Vagina (tissue), 2 donors: ENCODE data around the gene NOP9. TPM values are rescaled to one million over a fixed set of nuclear protein-coding genes. Genes with fewer than 3 reads are reported as not detected.
A peak's percentile ranks its signal among the peaks of the same experiment; 100 is the strongest.

Experiments
- DNase-seq, 2 donors: peaks; one replicate each; pipeline ENCODE4 v3.0.0-alpha.2; 2017; ENCODE audit errors: extremely low spot score in 2 of 2
- H3K27ac ChIP-seq: fragments of 200-600 bp; sonication (generic); one replicate; pipeline ENCODE4 v1.5.1; 2019
- H3K27me3 ChIP-seq: fragments of 200-600 bp; sonication (generic); one replicate; pipeline ENCODE4 v1.5.1; 2019
- H3K36me3 ChIP-seq, 2 donors: fragments of 200-600 bp; sonication (generic); one replicate each; pipeline ENCODE4 v1.5.1; 2017 to 2019
- H3K4me1 ChIP-seq: fragments of 200-600 bp; sonication (generic); one replicate; pipeline ENCODE4 v1.5.1; 2019
- H3K4me3 ChIP-seq, 2 donors: fragments of 200-600 bp; sonication (generic); 1 replicate in 1 of 2; 2 replicates in 1 of 2; pipeline ENCODE4 v1.5.1; 2016 to 2019
- H3K9me3 ChIP-seq: fragments of 200-600 bp; sonication (generic); one replicate; pipeline ENCODE4 v1.5.1; 2019
- POLR2A ChIP-seq, 2 donors: fragments of 450-650 bp; IDR thresholded peaks; one replicate each; pipeline ENCODE4 v1.6.1; 2017; ENCODE audit warnings: antibody characterized with exemption in 2 of 2, mild to moderate bottlenecking in 2 of 2, moderate library complexity in 2 of 2
- POLR2AphosphoS5 ChIP-seq, 2 donors: sonication (generic); formaldehyde crosslinking; IDR thresholded peaks; one replicate each; pipeline ENCODE4 v1.9.0; 2017; ENCODE audit warnings: antibody characterized with exemption in 2 of 2, mild to moderate bottlenecking in 2 of 2, low read depth in 1 of 2; ENCODE audit not compliant: insufficient read depth in 1 of 2
- intact Hi-C: fragments of 100-400 bp; cut with DNase I; formaldehyde crosslinking; loops from one replicate; pipeline ENCODE4 v1.15.1; 2023
- total RNA-seq: library from RNA; depleted of rRNA; stranded (reverse); fragments of >200 nt; gene quantifications from one replicate; pipeline ENCODE4 v1.2.3, GENCODE V29; 2016
- TF ChIP-seq, protein P1 (sequence below), 3 experiments: fragments of 450-650 bp in 2 of 3; fragments of 200-600 bp in 1 of 3; sonication (generic) in 1 of 3; IDR thresholded peaks; one replicate each; pipeline ENCODE4 v1.5.1; 2017 to 2019; ENCODE audit warnings: antibody characterized with exemption in 3 of 3, mild to moderate bottlenecking in 2 of 3, moderate library complexity in 2 of 3

Gene NOP9
- total RNA-seq, 1 donor from 2014 or later = 13.8 TPM

DNA sequence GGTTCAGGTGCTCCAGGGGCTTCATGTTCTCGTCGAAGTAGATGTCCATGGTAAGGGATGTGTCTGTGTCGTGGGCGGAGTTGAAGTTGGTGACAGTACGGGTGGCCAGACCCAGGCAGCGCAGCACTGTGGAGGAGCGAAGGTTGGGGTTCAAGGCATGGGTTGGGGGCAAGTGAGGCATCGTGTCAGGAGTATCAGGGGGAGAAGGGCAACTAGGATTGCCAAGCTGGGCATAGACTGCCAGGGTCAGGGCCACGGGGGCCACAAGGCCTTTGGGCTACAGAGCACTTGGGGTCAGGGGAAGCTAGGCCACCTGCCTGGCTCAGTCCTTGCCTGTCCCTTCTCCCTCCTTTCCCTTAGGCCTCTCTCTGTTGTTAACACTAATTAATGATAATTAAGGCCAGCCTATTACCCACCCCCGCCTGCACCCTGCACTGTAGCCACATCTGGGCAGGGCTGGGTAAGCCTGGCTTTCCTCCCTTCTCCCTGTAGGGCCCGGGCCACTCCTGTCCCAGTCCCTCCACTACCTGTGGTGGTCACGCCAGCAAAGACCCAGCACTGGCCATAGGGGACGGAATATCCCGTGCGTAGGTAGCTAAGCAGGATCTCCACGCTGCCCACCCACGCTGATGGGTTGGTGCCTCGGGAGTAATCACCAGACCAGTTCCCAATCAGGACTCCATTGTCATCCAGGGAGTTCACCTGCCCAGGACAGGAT is 40.9 kb upstream of the NOP9 start:
- no peaks in the 10 kb centered on the region for H3K9me3 ChIP-seq
- H3K36me3 ChIP-seq = no peaks in the 10 kb centered on the region
- intact Hi-C loops = no loop called here
- no peaks in the 10 kb centered on the region for H3K27me3 ChIP-seq
- H3K4me1 ChIP-seq = peaks cover 11% of the 10 kb centered on the region
- no peak overlapping the region for H3K27ac ChIP-seq
- H3K4me3 ChIP-seq = no peak overlapping the region
- TF ChIP-seq POLR2A (IDR thresholded peaks at IDR 0.05) = no peak
- TF ChIP-seq POLR2AphosphoS5 (IDR thresholded peaks at IDR 0.05; ENCODE audit: insufficient read depth in 1 of 2, low read depth in 1 of 2) = no peak
- TF ChIP-seq, protein P1, sequence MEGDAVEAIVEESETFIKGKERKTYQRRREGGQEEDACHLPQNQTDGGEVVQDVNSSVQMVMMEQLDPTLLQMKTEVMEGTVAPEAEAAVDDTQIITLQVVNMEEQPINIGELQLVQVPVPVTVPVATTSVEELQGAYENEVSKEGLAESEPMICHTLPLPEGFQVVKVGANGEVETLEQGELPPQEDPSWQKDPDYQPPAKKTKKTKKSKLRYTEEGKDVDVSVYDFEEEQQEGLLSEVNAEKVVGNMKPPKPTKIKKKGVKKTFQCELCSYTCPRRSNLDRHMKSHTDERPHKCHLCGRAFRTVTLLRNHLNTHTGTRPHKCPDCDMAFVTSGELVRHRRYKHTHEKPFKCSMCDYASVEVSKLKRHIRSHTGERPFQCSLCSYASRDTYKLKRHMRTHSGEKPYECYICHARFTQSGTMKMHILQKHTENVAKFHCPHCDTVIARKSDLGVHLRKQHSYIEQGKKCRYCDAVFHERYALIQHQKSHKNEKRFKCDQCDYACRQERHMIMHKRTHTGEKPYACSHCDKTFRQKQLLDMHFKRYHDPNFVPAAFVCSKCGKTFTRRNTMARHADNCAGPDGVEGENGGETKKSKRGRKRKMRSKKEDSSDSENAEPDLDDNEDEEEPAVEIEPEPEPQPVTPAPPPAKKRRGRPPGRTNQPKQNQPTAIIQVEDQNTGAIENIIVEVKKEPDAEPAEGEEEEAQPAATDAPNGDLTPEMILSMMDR (IDR thresholded peaks at IDR 0.05) = no peak
- no peak for DNase-seq

DNA sequence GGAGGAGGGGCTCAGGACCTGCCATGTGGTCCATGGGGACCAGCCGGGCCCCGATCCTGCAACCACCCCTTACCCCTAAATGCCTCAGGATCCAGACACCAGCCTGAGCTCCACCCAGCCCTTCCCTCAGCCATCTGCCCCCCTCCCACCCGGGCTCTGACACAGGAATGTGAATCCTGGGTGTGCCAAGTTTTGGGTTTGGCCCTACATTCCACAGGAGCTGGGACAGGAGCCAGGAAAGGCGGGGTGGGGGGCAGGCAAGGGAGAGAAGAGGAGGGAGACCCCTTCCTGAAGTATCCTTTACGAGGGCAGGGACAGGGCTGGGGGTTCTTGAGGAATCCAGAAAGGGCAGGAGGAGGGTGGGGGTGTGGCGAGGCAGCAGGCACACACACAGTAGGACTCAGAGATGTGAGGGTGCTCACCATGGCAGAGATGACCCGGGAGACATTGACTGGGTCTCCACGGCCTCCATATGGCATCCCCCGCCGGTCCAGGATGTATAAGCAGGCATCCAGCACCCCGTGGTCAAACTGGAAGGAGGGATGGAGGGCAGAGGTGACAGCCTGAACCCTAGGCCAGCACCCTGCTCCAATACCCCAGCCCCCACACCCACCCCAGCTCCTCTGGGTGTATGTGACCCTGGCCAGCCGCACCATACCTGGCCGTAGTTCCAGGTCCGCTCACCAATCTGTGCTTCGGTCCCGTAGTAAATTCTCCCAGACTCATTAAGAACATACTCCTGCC is 40.2 kb upstream of the NOP9 start:
- DNase-seq = no peak
- H3K27ac ChIP-seq = no peak overlapping the region

DNA sequence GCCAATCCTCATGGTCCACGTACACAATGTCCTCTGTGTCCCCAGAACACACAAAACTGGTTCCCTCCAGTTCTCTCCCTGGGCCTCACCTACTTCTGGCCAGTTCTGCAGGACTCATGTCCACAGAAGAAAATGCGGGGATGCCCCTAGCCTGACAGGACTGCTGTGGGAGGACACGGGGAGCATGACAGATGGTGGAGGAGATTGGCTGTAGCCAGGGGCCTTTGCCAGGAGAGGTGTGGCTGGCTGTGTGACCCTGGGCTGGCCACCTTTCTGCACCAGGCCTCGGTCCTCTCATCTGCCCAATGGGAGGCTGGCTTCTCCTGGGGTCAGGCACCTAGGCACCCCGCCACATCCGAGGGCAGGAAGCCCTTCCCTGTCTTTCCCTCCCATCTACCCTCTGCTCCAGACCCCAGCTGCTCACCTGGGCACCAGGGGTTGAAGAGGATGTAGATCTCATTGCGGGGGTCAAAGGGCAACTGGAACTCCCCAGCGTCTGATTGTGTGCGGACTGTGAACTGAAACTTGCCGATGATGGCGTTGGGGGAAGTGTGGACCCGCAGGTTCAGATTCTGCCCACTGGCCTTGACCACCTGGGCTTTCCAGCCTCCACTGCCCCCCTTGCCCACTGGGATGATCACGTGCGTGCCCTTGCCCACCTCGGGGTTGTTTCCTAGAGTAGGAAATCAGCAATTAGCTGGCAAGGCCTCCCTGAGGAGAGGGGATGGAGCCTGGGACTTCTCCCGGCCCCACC is 39.4 kb upstream of the NOP9 start:
- no peak for TF ChIP-seq POLR2A (IDR thresholded peaks at IDR 0.05)
- no peak for TF ChIP-seq POLR2AphosphoS5 (IDR thresholded peaks at IDR 0.05; ENCODE audit: insufficient read depth in 1 of 2, low read depth in 1 of 2)
- TF ChIP-seq, protein P1 (IDR thresholded peaks at IDR 0.05) = no peak
- Histone ChIP-seq H3K27ac (no peak overlapping the region), H3K4me3 (no peak overlapping the region), H3K4me1 (peaks cover 11% of the 10 kb centered on the region), H3K9me3 (no peaks in the 10 kb centered on the region), H3K27me3 (no peaks in the 10 kb centered on the region), H3K36me3 (peaks cover 0 to 1% of the 10 kb centered on the region in 2 donors)
- no peak for DNase-seq
- intact Hi-C loops = no loop called here

More for the DNA sequence above, 40.2 kb upstream of the NOP9 start:
- Histone ChIP-seq H3K4me1 (peaks cover 11% of the 10 kb centered on the region), H3K27me3 (no peaks in the 10 kb centered on the region), H3K4me3 (no peak overlapping the region), H3K9me3 (no peaks in the 10 kb centered on the region), H3K36me3 (no peaks in the 10 kb centered on the region)
- intact Hi-C loops = no loop called here
- TF ChIP-seq POLR2A (IDR thresholded peaks at IDR 0.05) (no peak), POLR2AphosphoS5 (IDR thresholded peaks at IDR 0.05; ENCODE audit: insufficient read depth in 1 of 2, low read depth in 1 of 2) (no peak)
- TF ChIP-seq, protein P1 (IDR thresholded peaks at IDR 0.05) = no peak

DNA sequence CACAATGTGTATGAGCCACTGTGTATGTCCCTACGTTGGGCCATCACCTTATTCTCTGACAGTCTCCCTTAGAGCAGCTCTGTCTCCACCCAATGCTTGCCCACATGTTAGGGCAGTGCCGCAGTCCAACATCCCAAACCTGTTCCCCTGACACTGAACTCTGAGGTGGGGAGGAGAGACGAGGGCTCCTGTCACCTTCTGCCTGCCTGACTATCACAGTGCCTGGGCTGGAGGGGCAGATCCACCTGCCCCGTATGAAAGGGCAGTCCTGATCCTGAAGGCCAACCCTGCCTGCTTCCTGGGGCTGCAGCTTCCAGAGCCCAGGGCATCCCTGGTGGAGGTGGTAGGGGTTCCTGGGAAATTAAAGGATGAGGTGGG is 38.9 kb upstream of the NOP9 start:
- H3K27ac ChIP-seq = no peak overlapping the region
- intact Hi-C loops = no loop called here

More for the DNA sequence above, 38.9 kb upstream of the NOP9 start:
- peaks cover 11% of the 10 kb centered on the region for H3K4me1 ChIP-seq
- H3K9me3 ChIP-seq = no peaks in the 10 kb centered on the region
- peaks cover 0 to 7% of the 10 kb centered on the region in 2 donors for H3K36me3 ChIP-seq
- H3K27me3 ChIP-seq = no peaks in the 10 kb centered on the region
- H3K4me3 ChIP-seq = peak overlapping the region in 1 of 2 donors; percentile 26
- DNase-seq = no peak
- TF ChIP-seq POLR2A (IDR thresholded peaks at IDR 0.05) = no peak
- TF ChIP-seq, protein P1 (IDR thresholded peaks at IDR 0.05) = no peak
- no peak for TF ChIP-seq POLR2AphosphoS5 (IDR thresholded peaks at IDR 0.05; ENCODE audit: insufficient read depth in 1 of 2, low read depth in 1 of 2)
